ENCODE data around the gene UGT1A10. TPM values are rescaled to one million over a fixed set of nuclear protein-coding genes. Genes with fewer than 3 reads are reported as not detected.

Gene UGT1A10
- total RNA-seq, 1 donor: not detected

- no peaks in the 10 kb centered on the region for H4K20me1 ChIP-seq (ENCODE audit: insufficient read depth, low read length)
- no peak overlapping the region for H3K27ac ChIP-seq (ENCODE audit: low read depth, low read length)
- H3K9me3 ChIP-seq (ENCODE audit: low read depth, low read length): no peaks in the 10 kb centered on the region
- peak; percentile 65 for DNase-seq (ENCODE audit: insufficient read length, low spot score, missing footprints)
- peaks cover 10% of the 10 kb centered on the region for H3K27me3 ChIP-seq (ENCODE audit: insufficient read depth, low read length)
- H3K4me1 ChIP-seq (ENCODE audit: insufficient read depth, low read length): no peaks in the 10 kb centered on the region
- no peak overlapping the region for H2AFZ ChIP-seq (ENCODE audit: low read length)
- H3K4me3 ChIP-seq (ENCODE audit: insufficient read depth, low read length): no peak overlapping the region
- H3K4me2 ChIP-seq (ENCODE audit: insufficient read depth, low read length): no peak overlapping the region
- H3K36me3 ChIP-seq (ENCODE audit: insufficient read depth, low read length): no peaks in the 10 kb centered on the region
- TF ChIP-seq, protein P1, sequence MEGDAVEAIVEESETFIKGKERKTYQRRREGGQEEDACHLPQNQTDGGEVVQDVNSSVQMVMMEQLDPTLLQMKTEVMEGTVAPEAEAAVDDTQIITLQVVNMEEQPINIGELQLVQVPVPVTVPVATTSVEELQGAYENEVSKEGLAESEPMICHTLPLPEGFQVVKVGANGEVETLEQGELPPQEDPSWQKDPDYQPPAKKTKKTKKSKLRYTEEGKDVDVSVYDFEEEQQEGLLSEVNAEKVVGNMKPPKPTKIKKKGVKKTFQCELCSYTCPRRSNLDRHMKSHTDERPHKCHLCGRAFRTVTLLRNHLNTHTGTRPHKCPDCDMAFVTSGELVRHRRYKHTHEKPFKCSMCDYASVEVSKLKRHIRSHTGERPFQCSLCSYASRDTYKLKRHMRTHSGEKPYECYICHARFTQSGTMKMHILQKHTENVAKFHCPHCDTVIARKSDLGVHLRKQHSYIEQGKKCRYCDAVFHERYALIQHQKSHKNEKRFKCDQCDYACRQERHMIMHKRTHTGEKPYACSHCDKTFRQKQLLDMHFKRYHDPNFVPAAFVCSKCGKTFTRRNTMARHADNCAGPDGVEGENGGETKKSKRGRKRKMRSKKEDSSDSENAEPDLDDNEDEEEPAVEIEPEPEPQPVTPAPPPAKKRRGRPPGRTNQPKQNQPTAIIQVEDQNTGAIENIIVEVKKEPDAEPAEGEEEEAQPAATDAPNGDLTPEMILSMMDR (IDR thresholded peaks at IDR 0.05; ENCODE audit: extremely low read depth, low read depth, low read length): no peak
- no peaks in the 10 kb centered on the region for H3K79me2 ChIP-seq (ENCODE audit: insufficient read depth, low read length)
These were observed 182.7 kb downstream of the UGT1A10 start for GRCh38 chr2:233818639-233819621.

DNA sequence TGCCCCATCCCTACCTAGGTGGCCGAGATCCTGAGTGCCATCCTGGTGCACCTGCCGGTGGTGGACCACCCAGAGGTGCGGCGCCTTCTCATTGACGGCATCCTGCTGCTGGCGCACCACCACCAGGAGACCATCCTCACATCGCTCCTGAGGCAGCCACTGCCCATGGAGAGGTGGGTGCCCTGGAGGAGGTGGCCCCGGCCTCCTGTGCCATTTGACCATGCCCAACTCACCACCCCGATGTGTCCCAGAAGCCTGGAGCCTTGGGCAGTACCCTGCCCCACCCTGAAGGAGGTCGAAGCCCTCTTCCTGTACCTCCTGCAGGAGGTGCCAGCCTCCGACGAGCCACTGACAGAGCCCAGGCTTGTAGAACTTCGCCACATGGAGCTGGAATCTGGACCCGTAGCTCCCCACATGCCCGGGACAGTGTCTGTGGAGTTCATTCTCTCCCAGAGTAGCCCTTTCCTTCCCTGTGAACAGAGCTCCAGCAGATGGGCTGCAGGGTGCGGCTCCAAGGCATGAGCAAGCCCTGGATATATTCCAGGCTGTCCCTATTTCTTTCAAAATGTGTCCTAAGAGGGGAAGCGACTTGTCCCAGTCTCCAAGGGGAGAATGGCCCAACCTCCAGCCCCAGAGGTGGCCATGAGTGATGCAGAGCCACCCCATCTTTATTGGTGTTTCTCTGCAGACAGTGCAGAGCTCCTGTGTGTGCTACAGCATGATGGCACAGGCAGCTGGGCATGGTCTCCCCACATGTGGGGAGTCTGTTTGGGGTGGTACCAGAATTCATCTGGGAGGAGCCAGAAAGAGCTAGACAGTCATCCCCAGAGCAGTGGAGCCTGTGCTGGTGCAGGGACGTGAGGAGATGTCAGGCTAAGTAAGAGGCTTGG, 183.9 kb downstream of the UGT1A10 start:
- Histone ChIP-seq H3K4me3 (ENCODE audit: insufficient read depth, low read length) (no peak overlapping the region), H3K4me1 (ENCODE audit: insufficient read depth, low read length) (no peaks in the 10 kb centered on the region), H3K9me3 (ENCODE audit: low read depth, low read length) (no peaks in the 10 kb centered on the region), H4K20me1 (ENCODE audit: insufficient read depth, low read length) (no peaks in the 10 kb centered on the region), H3K27me3 (ENCODE audit: insufficient read depth, low read length) (peaks cover 10% of the 10 kb centered on the region), H3K27ac (ENCODE audit: low read depth, low read length) (no peak overlapping the region), H2AFZ (ENCODE audit: low read length) (no peak overlapping the region), H3K4me2 (ENCODE audit: insufficient read depth, low read length) (no peak overlapping the region), H3K79me2 (ENCODE audit: insufficient read depth, low read length) (no peaks in the 10 kb centered on the region), H3K36me3 (ENCODE audit: insufficient read depth, low read length) (no peaks in the 10 kb centered on the region)
- DNase-seq (ENCODE audit: insufficient read length, low spot score, missing footprints): peak; percentile 65
- TF ChIP-seq, protein P1 (IDR thresholded peaks at IDR 0.05; ENCODE audit: extremely low read depth, low read depth, low read length): no peak

DNA sequence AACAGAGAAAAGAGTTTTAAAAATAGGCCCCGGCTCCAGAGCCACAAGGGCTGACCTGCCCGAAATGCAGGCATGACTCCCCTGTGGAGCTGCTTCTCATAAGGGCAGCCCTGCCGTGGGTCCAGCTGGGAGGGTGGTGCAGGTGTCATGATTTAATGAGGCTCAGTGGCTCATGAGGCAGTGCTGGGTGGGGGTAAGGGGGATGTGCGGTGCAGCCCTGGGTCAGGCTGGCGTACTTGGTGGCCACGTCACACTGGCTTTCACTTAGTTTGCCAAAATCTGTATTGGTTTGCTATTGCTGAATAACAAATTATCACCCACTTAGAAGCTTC, 184.5 kb downstream of the UGT1A10 start:
- Histone ChIP-seq H3K27me3 (ENCODE audit: insufficient read depth, low read length) (peaks cover 10% of the 10 kb centered on the region), H3K4me3 (ENCODE audit: insufficient read depth, low read length) (no peak overlapping the region), H3K4me1 (ENCODE audit: insufficient read depth, low read length) (no peaks in the 10 kb centered on the region), H3K36me3 (ENCODE audit: insufficient read depth, low read length) (no peaks in the 10 kb centered on the region), H3K9me3 (ENCODE audit: low read depth, low read length) (no peaks in the 10 kb centered on the region), H3K27ac (ENCODE audit: low read depth, low read length) (no peak overlapping the region), H4K20me1 (ENCODE audit: insufficient read depth, low read length) (no peaks in the 10 kb centered on the region), H2AFZ (ENCODE audit: low read length) (no peak overlapping the region), H3K79me2 (ENCODE audit: insufficient read depth, low read length) (no peaks in the 10 kb centered on the region), H3K4me2 (ENCODE audit: insufficient read depth, low read length) (no peak overlapping the region)
- DNase-seq (ENCODE audit: insufficient read length, low spot score, missing footprints): peak; percentile 72
- TF ChIP-seq, protein P1 (IDR thresholded peaks at IDR 0.05; ENCODE audit: extremely low read depth, low read depth, low read length): no peak

All from osteoblast (primary cell).